Stimulated activated CD8-positive, alpha-beta memory T cell treated with anti-CD3 and anti-CD28 coated beads, Interleukin-7, amount 100 ng/mL, for 1 hour (primary cell): ENCODE results near the gene ARHGEF9.
"Not testable (repeated sequence)": the region's sequence is repeated elsewhere in the genome, so short reads cannot be mapped to it uniquely, and the experiment has no call there.

ENCODE experiments used
- DNase-seq, 2 donors: peaks; one replicate each; pipeline ENCODE4 v3.0.0-alpha.2; 2020; ENCODE audit warnings: low read depth in 2 of 2

ARHGEF9 gene

DNA sequence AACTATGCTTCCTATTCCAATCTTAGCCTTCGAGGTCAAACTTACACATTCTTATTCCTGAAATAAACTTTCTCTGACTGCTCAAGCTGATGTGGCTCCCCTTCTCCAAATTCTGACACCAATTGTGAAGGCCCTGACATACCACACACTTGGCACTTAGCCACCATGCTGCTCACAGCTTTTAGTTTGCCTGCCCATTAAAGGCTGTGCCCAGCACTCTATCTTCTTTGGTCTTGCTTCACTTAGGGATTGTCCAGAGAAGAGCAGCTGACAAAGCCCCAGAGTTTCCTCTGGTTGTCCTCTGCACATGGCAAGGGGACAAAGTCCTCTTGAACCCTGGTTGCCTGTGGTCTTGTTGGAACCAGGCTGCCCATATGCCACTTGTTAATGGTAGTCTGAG lies 126.1 kb downstream of the ARHGEF9 start:
- DNase-seq = no peak

DNA sequence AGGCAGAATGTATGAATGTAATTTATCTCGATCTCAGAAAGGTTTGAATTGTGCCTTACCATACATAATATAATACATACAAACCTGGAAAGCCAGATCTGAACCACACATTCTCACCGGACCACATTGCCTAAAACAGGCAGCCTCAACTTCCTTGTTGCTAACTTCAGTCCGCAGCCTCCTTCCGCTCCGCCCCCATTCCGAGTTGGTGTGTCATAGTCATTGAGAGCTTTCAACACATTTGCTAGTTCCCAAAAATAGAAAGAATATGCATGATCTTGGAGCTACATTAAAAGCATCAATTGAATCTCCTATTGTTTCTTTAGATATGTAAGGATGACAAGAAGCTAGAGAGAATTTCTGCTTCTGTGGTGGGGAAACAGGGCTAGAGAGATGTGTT lies 127.2 kb downstream of the ARHGEF9 start:
- DNase-seq = no peak

DNA sequence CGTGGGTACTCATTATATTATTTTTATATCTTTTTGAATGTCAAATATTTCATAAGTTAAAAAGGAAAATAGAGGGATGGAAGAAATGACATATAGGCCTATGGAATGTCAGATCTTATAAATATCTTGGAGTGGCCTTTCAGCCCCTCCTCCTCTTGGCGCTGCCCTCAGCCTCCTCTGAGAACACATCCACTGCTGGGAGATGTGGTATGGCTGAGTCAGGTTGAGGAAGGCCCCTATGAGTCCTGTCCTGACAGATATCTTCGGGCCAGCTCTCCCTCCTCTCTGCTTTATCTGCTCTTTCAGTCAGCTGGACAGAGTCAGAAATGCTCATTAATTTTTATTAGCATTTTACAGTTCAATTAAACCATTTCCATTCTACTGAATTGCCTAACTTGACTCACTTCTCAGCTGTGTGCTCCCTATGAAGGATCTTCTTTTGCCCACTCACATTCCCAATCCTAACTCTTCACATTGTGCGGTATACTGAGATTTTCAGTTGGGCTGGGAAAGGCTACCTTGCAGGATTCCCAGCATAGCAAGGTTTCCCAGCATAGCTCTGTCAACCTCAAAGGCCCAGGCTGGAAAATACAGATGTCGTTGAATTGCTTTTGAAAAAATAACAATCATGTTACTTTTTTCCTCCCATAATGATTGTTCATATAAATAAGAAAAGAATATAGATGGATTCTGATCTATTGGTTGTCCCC lies 128.0 kb downstream of the ARHGEF9 start:
- DNase-seq = no peak

DNA sequence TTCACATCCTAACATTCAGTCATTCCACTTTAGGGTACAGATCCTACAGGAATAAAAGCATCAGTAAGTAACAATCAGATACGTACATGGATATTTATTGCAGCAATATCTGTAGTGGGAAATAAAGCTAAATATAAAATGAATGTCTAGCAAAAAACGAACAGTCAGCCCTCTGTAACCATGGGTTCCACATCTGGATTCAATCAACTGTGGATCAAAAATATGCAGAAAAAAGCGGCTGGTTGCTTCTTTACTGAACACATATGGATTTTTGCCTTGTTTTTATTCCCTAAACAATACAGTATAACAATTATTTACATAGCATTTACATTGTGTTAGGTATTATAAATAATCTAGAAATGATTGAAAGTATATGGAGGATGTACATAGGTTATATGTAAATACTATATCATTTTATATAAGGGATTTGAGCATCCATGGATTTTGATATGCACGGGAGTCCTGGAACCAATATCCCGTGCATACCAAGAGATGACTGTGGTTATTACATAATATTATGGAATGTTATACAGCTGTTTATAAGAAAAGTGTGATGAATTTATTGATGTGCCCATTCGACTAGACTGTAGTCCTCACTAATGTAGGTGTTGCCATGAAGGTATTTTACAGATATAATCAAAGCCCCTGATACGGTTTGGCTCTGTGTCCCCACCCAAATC lies 132.8 kb downstream of the ARHGEF9 start:
- no peak for DNase-seq

DNA sequence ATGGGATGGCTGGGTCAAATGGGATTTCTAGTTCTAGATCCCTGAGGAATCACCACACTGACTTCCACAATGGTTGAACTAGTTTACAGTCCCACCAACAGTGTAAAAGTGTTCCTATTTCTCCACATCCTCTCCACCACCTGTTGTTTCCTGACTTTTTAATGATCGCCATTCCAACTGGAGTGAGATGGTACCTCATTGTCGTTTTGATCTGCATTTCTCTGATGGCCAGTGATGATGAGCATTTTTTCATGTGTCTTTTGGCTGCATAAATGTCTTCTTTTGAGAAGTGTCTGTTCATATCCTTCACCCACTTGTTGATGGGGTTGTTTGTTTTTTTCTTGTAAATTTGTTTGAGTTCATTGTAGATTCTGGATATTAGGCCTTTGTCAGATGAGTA lies 139.3 kb downstream of the ARHGEF9 start:
- not testable (repeated sequence) for DNase-seq

DNA sequence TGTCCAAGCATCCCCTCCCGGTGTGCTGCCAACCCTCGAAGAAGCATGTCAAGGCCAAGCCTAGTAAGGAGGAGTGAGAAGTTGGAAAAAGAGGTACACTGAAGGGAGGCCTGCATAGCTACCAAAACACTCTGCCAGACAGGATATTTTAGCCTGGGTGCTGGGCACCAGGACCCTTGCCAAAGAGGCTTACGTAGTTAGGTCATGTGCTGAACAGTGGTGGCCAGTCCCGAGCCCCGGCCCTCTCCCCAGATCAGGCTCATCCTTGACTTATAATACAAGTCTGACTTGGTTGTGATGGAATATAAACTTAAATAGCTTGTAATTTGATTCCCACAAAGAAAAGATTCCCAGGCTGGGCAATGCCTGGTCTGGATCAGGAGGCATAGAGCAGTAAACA lies 149.3 kb downstream of the ARHGEF9 start:
- no peak for DNase-seq

DNA sequence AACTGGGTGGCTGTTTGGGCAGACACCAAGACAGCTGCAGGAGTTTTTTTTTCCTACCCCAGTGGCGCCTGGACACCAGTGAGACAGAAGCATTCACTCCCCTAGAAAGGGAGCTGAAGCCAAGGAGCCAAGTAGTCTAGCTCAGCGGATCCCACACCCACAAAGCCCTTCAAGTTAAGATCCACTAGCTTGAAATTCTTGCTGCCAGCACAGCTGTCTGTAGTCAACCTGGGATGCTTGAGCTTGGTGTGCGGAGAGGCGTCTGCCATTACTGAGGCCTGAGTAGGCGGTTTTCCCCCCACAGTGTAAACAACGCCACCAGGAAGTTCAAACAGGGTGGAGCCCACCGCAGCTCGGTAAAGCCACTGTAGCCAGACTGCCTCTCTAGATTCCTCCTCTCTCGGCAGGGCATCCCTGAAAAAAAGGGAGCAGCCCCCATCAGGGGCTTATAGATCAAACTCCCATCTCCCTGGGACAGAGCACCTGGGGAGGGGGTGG lies 171.4 kb downstream of the ARHGEF9 start:
- DNase-seq = no peak

DNA sequence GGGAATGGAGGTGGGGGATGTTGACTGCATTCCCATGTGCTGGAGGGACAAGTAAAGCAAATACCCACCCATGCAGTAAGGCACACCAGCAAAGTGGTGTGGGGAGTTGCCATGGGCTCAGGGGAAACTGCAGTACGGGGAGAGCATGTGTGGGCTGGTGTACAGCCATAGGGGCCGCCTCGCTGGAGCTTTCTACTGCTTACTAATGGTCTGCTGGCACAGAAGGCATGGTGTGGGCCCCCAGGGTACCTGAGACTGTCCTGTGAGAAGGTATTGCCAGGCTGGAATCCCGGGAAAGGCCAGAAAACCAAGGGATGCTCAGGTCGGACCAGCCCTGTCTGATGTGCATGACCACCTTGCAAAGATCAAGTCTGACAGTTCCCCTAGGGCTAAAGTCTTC lies 199.1 kb downstream of the ARHGEF9 start:
- no peak for DNase-seq
